Gastrocnemius medialis (tissue), 4 donors: ENCODE results near the gene CHD6. TPM values are rescaled to one million over a fixed set of nuclear protein-coding genes. Genes with fewer than 3 reads are reported as not detected.

Experiments
- ATAC-seq, 2 donors: fragments of 150-250 bp; one replicate each; pipeline ENCODE4 v1.9.1; 2016
- DNase-seq, 2 donors: peaks; one replicate each; pipeline ENCODE4 v3.0.0-alpha.2; 2019
- H3K27ac ChIP-seq, 4 donors: fragments of 200-600 bp; sonication (generic); 1 replicate in 1 of 4; 2 replicates in 3 of 4; pipeline ENCODE4 v1.5.1; 2016 to 2018; ENCODE audit warnings: mild to moderate bottlenecking in 2 of 4, moderate library complexity in 1 of 4
- H3K27me3 ChIP-seq, 3 donors: fragments of 200-600 bp; sonication (generic) in 2 of 3; 1 replicate in 1 of 3; 2 replicates in 2 of 3; pipeline versions ENCODE4 v1.5.1 to v1.6.0; 2016 to 2019; ENCODE audit warnings: mild to moderate bottlenecking in 1 of 3, moderate library complexity in 1 of 3
- H3K36me3 ChIP-seq, 2 donors: fragments of 200-600 bp; sonication (generic) in 1 of 2; one replicate each; pipeline ENCODE4 v1.5.1; 2017 to 2018
- H3K4me1 ChIP-seq, 2 donors: fragments of 200-600 bp; sonication (generic) in 1 of 2; one replicate each; pipeline ENCODE4 v1.5.1; 2016 to 2017; ENCODE audit warnings: mild to moderate bottlenecking in 2 of 2
- H3K4me3 ChIP-seq, 4 donors: fragments of 200-600 bp; sonication (generic) in 3 of 4; 1 replicate in 1 of 4; 2 replicates in 3 of 4; pipeline ENCODE4 v1.5.1; 2016 to 2019; ENCODE audit warnings: mild to moderate bottlenecking in 2 of 4
- H3K9me3 ChIP-seq, 3 donors: fragments of 200-600 bp; sonication (generic) in 2 of 3; 1 replicate in 1 of 3; 2 replicates in 2 of 3; pipeline ENCODE4 v1.5.1; 2016 to 2019
- POLR2A ChIP-seq, 2 donors: fragments of 450-650 bp; IDR thresholded peaks; one replicate each; pipeline ENCODE4 v1.6.1; 2017; ENCODE audit warnings: antibody characterized with exemption in 2 of 2, mild to moderate bottlenecking in 2 of 2, moderate library complexity in 2 of 2
- in situ Hi-C, 4 donors: fragments of 200-750 bp; cut with MboI; loops; one replicate each; pipeline versions ENCODE4 v1.15.0 to v1.8.0; 2017; ENCODE audit warnings: low sequenced_read_pairs in 4 of 4
- intact Hi-C: fragments of 100-400 bp; cut with DNase I; formaldehyde crosslinking; loops from one replicate; pipeline ENCODE4 v1.15.1; 2023; ENCODE audit warnings: low total_unique reads
- total RNA-seq, 4 donors: library from RNA; depleted of rRNA; stranded (reverse); fragments of >200 nt; gene quantifications; one replicate each; pipeline versions ENCODE4 v1.1.0 to v1.2.3, GENCODE V29; 2016
- TF ChIP-seq, protein P1 (sequence below), 5 experiments: fragments of 450-650 bp in 3 of 5; fragments of 200-600 bp in 2 of 5; sonication (generic) in 2 of 5; IDR thresholded peaks in 4 of 5; conservative IDR thresholded peaks in 1 of 5; 1 replicate in 4 of 5; 2 replicates in 1 of 5; pipeline ENCODE4 v1.5.1; 2016 to 2019; ENCODE audit warnings: antibody characterized with exemption in 5 of 5, mild to moderate bottlenecking in 3 of 5, moderate library complexity in 3 of 5

CHD6 gene
- total RNA-seq, 4 donors from 2014 or later, result 12.8 to 33.7 (median 19.2) TPM

DNA sequence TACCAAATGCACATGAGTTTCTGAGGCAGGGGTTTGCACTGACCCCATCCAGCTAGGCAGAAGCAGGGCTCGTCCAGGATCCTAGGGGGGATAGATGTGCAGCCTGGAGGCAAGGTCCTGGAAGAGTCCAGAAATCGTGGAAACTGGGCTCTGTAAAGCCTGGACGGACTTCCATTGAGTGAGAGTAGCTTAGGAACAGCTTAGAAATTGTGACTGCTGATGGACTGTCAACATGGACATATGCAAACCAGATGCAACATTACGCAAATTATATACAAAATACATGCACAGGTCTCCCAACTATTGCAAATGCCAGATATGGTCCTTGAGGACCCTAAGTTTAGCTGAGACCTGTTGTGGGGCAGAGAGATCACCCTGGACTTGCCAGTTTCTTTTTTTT, 246.8 kb downstream of the CHD6 start:
- Histone ChIP-seq H3K36me3 (no peaks in the 10 kb centered on the region), H3K9me3 (no peaks in the 10 kb centered on the region), H3K4me3 (no peak overlapping the region), H3K4me1 (no peaks in the 10 kb centered on the region), H3K27me3 (peaks cover 9 to 12% (median 12%) of the 10 kb centered on the region in 3 donors), H3K27ac (no peak overlapping the region)
- intact Hi-C loops, result no loop called here
- DNase-seq (no peak), ATAC-seq (no peak)
- in situ Hi-C loops, result no loop called here
- no peak for TF ChIP-seq POLR2A (IDR thresholded peaks at IDR 0.05)
- TF ChIP-seq, protein P1, sequence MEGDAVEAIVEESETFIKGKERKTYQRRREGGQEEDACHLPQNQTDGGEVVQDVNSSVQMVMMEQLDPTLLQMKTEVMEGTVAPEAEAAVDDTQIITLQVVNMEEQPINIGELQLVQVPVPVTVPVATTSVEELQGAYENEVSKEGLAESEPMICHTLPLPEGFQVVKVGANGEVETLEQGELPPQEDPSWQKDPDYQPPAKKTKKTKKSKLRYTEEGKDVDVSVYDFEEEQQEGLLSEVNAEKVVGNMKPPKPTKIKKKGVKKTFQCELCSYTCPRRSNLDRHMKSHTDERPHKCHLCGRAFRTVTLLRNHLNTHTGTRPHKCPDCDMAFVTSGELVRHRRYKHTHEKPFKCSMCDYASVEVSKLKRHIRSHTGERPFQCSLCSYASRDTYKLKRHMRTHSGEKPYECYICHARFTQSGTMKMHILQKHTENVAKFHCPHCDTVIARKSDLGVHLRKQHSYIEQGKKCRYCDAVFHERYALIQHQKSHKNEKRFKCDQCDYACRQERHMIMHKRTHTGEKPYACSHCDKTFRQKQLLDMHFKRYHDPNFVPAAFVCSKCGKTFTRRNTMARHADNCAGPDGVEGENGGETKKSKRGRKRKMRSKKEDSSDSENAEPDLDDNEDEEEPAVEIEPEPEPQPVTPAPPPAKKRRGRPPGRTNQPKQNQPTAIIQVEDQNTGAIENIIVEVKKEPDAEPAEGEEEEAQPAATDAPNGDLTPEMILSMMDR (IDR thresholded peaks at IDR 0.05 in 4 of 5, conservative IDR thresholded peaks at IDR 0.05 in 1 of 5), result no peak

DNA sequence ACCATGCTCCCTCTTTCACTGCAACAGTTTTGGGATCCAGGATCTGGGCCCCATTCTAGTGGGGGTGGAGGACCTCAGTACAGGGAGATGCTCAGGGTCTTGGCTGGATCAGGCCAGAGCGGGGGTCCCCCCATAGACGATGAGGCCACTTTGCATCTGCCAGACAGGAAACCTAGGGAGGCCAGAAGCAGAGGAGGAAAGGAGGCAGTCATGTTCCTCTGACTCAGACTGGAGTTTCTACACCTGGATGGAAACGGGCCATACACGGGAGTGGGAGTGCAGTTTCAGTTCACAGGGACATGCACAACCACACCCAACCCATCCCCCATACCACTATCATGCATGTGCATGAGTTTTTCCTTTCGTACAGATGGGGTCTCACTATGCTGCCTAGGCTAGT, 248.0 kb downstream of the CHD6 start:
- TF ChIP-seq, protein P1 (IDR thresholded peaks at IDR 0.05 in 4 of 5, conservative IDR thresholded peaks at IDR 0.05 in 1 of 5), result no peak
- TF ChIP-seq POLR2A (IDR thresholded peaks at IDR 0.05), result no peak
- H3K4me3 ChIP-seq, result no peak overlapping the region
- ATAC-seq (no peak), DNase-seq (no peak)
- H3K27ac ChIP-seq, result no peak overlapping the region
- intact Hi-C loops (no loop called here), in situ Hi-C loops (no loop called here)
- H3K4me1 ChIP-seq, result peaks cover 0 to 4% of the 10 kb centered on the region in 2 donors
- no peaks in the 10 kb centered on the region for H3K36me3 ChIP-seq
- H3K9me3 ChIP-seq, result no peaks in the 10 kb centered on the region
- peaks cover 17 to 23% (median 21%) of the 10 kb centered on the region in 3 donors for H3K27me3 ChIP-seq

DNA sequence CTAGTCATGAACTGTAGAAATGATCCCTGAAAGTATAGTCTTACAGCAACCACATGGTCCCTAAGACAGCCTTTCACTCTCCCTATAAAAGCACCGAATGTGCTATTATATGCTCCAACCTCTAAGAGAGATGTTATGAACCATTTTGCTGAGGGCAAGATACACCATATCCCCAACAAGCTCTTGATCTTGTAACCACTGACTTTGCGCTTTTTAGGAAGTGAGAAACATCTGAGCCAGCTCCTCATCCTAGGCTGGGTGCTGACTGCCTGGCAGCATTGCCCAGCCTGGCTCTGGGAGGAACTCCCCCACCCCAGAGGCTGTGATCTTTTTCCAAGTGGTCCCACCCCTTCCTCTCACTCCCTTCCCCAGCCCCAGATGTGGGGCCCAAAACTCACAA, 248.5 kb downstream of the CHD6 start:
- Histone ChIP-seq H3K36me3 (no peaks in the 10 kb centered on the region), H3K9me3 (no peaks in the 10 kb centered on the region), H3K4me3 (no peak overlapping the region), H3K27me3 (peaks cover 21 to 28% (median 21%) of the 10 kb centered on the region in 3 donors), H3K27ac (no peak overlapping the region), H3K4me1 (peaks cover 0 to 4% of the 10 kb centered on the region in 2 donors)
- no peak for TF ChIP-seq POLR2A (IDR thresholded peaks at IDR 0.05)
- TF ChIP-seq, protein P1 (IDR thresholded peaks at IDR 0.05 in 4 of 5, conservative IDR thresholded peaks at IDR 0.05 in 1 of 5), result no peak
- ATAC-seq (no peak), DNase-seq (no peak)
- intact Hi-C loops, result no loop called here
- in situ Hi-C loops, result no loop called here

DNA sequence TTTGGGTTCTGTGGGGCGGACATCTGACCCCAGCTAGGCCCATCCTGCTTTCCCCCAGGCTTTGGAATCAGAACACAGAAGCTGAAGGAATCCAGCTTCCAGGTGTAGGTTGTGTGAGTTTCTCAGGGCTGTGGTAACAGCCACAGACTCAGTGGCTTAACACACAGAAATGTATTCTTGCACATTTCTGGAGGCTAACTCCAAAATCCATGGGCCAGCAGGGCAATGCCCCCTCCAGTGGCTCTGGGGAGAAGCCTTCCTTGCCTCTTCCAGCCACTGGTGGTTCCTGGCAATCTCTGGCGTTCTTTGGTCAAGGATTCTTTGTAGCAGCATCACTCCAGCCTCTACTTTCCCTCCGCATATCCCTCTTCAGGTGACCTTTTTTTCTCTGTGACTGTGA, 250.2 kb downstream of the CHD6 start:
- in situ Hi-C loops, result no loop called here
- no peaks in the 10 kb centered on the region for H3K36me3 ChIP-seq
- no peaks in the 10 kb centered on the region for H3K9me3 ChIP-seq
- intact Hi-C loops, result no loop called here
- H3K4me1 ChIP-seq, result peaks cover 0 to 4% of the 10 kb centered on the region in 2 donors
- TF ChIP-seq POLR2A (IDR thresholded peaks at IDR 0.05), result no peak
- TF ChIP-seq, protein P1 (IDR thresholded peaks at IDR 0.05 in 4 of 5, conservative IDR thresholded peaks at IDR 0.05 in 1 of 5), result no peak
- DNase-seq (no peak), ATAC-seq (no peak)
- H3K4me3 ChIP-seq, result no peak overlapping the region
- H3K27me3 ChIP-seq, result peaks cover 23 to 31% (median 23%) of the 10 kb centered on the region in 3 donors
- H3K27ac ChIP-seq, result no peak overlapping the region

DNA sequence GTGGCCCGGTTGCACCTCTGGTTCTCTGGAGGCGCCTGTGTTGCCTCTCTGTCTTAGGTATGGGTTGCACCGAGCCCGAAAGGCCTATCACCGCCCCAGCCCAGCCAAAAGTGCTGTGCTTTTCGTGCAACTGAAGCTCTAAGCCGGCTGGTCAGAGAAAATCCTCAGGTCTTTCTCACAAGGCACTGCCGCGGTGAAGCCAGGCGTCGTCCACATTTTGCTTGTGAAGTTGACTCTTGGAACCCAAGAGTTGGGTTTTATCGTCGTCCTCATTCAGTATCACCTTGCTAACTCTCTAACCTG, 250.8 kb downstream of the CHD6 start:
- peaks cover 23 to 31% (median 23%) of the 10 kb centered on the region in 3 donors for H3K27me3 ChIP-seq
- in situ Hi-C loops (no loop called here), intact Hi-C loops (no loop called here)
- H3K36me3 ChIP-seq, result no peaks in the 10 kb centered on the region
- H3K9me3 ChIP-seq, result no peaks in the 10 kb centered on the region
- H3K4me3 ChIP-seq, result no peak overlapping the region
- ATAC-seq (no peak), DNase-seq (no peak)
- H3K4me1 ChIP-seq, result peaks cover 0 to 4% of the 10 kb centered on the region in 2 donors
- H3K27ac ChIP-seq, result no peak overlapping the region
- TF ChIP-seq, protein P1 (IDR thresholded peaks at IDR 0.05 in 4 of 5, conservative IDR thresholded peaks at IDR 0.05 in 1 of 5), result no peak
- TF ChIP-seq POLR2A (IDR thresholded peaks at IDR 0.05), result no peak
